T-helper 22 cell (primary cell): ENCODE results near the gene TXNDC11.
A peak's percentile ranks its signal among the peaks of the same experiment; 100 is the strongest.

ENCODE experiments used
- DNase-seq: peaks from one replicate; pipeline ENCODE4 v3.0.0-alpha.2; 2020; ENCODE audit warnings: low read depth

TXNDC11 gene

GRCh38 chr16:11674001-11674817 is 68.4 kb downstream of the TXNDC11 start:
- DNase-seq = no peak

- DNase-seq = no peak
Observed at GRCh38 chr16:11673091-11674000, 69.3 kb downstream of the TXNDC11 start.

- DNase-seq = no peak
Observed at GRCh38 chr16:11672206-11673090, 70.2 kb downstream of the TXNDC11 start.

GRCh38 chr16:11671676-11672075 is 71.0 kb downstream of the TXNDC11 start:
- no peak for DNase-seq

GRCh38 chr16:11671271-11671670 is 71.4 kb downstream of the TXNDC11 start:
- no peak for DNase-seq

GRCh38 chr16:11670171-11671131 is 72.2 kb downstream of the TXNDC11 start:
- DNase-seq = no peak

GRCh38 chr16:11669380-11670146 is 73.1 kb downstream of the TXNDC11 start:
- DNase-seq = no peak

GRCh38 chr16:11668623-11669379 is 73.9 kb downstream of the TXNDC11 start:
- no peak for DNase-seq

GRCh38 chr16:11667824-11668622 is 74.6 kb downstream of the TXNDC11 start, which contains the start of gene SNN:
Gene SNN, plus strand, starts transcription at chr16:11668455. Its CDS starts 7,605 bp downstream, at chr16:11676060.
- DNase-seq = peak; percentile 77

- DNase-seq = no peak
Observed at GRCh38 chr16:11667221-11667823, 75.3 kb downstream of the TXNDC11 start.

GRCh38 chr16:11666103-11667055 is 76.3 kb downstream of the TXNDC11 start:
- DNase-seq = no peak

- DNase-seq = no peak
Observed at GRCh38 chr16:11665071-11665491, 77.6 kb downstream of the TXNDC11 start.

GRCh38 chr16:11662582-11662981 is 80.1 kb downstream of the TXNDC11 start:
- no peak for DNase-seq

- DNase-seq = no peak
Observed at GRCh38 chr16:11660565-11660964, 82.1 kb downstream of the TXNDC11 start.

- DNase-seq = no peak
Observed at GRCh38 chr16:11658896-11659708, 83.6 kb downstream of the TXNDC11 start.

GRCh38 chr16:11657556-11657955 is 85.1 kb downstream of the TXNDC11 start:
- DNase-seq = no peak
